ENCODE results near the gene WDFY2. TPM values are rescaled to one million over a fixed set of nuclear protein-coding genes. Genes with fewer than 3 reads are reported as not detected.
"Not testable (repeated sequence)": the region's sequence is repeated elsewhere in the genome, so short reads cannot be mapped to it uniquely, and the experiment has no call there.

The WDFY2 gene
- total RNA-seq, 2 experiments from 2014 or later: 5.8 to 6.4 TPM

DNA sequence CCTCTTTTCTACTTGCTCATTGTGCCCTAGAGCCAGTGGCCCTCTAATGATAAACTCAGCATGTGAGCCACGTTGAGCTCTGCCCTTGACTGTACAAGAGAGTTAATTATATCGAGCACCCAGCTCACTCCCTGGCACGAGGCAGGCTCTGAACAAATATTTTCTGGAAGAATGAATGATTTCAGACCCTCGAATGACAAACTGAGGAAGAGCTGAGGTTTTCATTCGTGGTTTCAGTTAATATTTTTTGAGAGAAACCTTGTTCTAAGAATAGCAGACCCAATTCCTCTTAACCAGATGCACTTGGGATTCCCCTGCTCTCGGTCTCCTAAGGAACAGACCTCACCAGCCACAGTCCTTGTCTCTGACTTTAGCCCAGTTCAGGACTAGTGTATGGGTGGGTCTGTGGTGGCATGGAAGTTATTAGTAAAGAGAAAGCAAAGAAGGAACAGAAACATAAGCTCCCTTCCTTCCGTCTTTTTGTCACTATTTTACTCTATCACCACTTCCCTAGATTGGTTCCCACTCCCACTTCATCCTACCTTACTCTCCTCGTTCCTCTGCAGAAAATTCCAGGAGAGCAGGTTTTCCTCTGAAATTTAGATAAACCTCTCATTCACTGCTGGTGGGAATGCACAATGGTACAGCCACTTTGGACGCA is 22.1 kb upstream of the WDFY2 start:
- CTCF ChIA-PET: no interaction called here
- POLR2A ChIA-PET: interaction anchor here (0.6 kb wide), 1 partner anchor 241 kb away, joined by 3 read pairs; no protein-coding TSS in a partner anchor

GRCh38 chr13:51564252-51564651 is 20.0 kb upstream of the WDFY2 start:
- ChIA-PET CTCF (no interaction called here), POLR2A (no interaction called here)

GRCh38 chr13:51564671-51565070 is 19.6 kb upstream of the WDFY2 start:
- POLR2A ChIA-PET: no interaction called here

DNA sequence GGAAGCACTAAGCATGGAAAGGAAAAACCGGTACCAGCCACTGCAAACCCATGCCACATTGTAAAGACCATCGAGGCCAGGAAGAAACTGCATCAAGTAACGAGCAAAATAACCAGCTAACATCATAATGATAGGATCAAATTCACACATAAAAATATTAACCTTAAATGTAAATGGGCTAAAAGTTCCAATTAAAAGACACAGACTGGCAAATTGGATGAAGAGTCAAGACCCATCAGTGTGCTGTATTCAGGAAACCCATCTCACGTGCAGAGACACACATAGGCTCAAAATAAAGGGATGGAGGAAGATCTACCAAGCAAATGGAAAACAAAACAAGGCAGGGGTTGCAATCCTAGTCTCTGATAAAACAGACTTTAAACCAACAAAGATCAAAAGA is 15.3 kb upstream of the WDFY2 start:
- CTCF ChIA-PET, POLR2A ChIA-PET: not testable (repeated sequence)

More at GRCh38 chr13:51564671-51565070, 19.6 kb upstream of the WDFY2 start:
- CTCF ChIA-PET: no interaction called here

- ChIA-PET POLR2A (no interaction called here), CTCF (no interaction called here)
These were observed 7.5 kb upstream of the WDFY2 start for GRCh38 chr13:51576754-51577153.

DNA sequence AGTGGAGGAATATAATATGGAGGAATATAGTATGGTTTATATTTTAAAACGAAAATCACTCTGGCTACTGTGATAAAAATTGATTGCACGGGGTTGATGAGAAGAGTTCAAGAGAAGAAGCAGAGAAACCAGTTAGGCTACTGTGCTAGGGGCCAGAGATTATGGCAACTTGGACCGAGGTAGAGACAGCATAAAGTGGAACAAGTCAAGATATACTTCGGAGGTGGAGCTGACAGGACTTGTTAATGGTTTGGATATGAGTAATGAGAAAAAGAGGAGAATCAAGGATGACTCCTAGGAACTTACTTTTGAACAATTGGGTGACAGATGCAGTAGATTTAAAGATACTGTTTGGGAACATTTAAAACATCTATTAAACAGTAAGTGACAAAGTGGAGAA is 6.6 kb upstream of the WDFY2 start:
- POLR2A ChIA-PET: no interaction called here
- CTCF ChIA-PET: no interaction called here

DNA sequence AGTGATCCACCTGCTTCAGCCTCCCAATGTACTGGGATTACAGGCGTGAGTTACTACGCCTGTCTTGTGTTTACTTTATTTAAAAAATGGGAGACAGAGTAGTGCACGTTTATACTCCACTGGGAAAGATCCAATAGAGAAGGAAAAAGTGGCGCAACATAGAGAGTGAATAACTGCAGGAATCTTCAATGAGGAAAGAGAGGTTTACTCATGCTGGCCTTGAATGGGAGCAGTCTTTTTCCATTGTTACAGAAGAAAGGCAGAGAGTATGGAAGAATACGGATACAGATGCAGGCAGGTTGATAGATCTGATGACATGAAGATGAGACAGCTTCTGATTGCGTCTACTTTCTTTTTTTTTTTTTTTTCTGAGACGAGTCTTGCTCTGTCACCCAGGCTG is 4.6 kb upstream of the WDFY2 start:
- POLR2A ChIA-PET: no interaction called here
- CTCF ChIA-PET: no interaction called here

- POLR2A ChIA-PET: no interaction called here
These were observed 3.0 kb upstream of the WDFY2 start for GRCh38 chr13:51581148-51581820.

GRCh38 chr13:51583469-51583874 is 790 bp upstream of the WDFY2 start:
- POLR2A ChIA-PET: interaction anchor here (0.5 to 1.0 kb wide), 3 partner anchors 130 to 240 kb away, joined by 3 to 7 read pairs (median 3); partner anchors contain the start of gene INTS6
- CTCF ChIA-PET: no interaction called here

More at GRCh38 chr13:51581148-51581820, 3.0 kb upstream of the WDFY2 start:
- CTCF ChIA-PET: no interaction called here

- CTCF ChIA-PET: interaction anchor here (0.7 kb wide), 1 partner anchor 164 kb away, joined by 3 read pairs; no protein-coding TSS in a partner anchor
- POLR2A ChIA-PET: interaction anchor here (0.8 to 2.6 kb wide), 3 partner anchors 61 to 212 kb away, joined by 3 to 13 read pairs (median 3); partner anchors contain the start of gene INTS6
These were observed 740 bp downstream of the WDFY2 start for GRCh38 chr13:51584731-51585672.

GRCh38 chr13:51585696-51586095 is 1.4 kb downstream of the WDFY2 start:
- POLR2A ChIA-PET: interaction anchor here (0.8 to 2.6 kb wide), 3 partner anchors 60 to 212 kb away, joined by 3 to 13 read pairs (median 3); partner anchors contain the start of gene INTS6
- CTCF ChIA-PET: no interaction called here

DNA sequence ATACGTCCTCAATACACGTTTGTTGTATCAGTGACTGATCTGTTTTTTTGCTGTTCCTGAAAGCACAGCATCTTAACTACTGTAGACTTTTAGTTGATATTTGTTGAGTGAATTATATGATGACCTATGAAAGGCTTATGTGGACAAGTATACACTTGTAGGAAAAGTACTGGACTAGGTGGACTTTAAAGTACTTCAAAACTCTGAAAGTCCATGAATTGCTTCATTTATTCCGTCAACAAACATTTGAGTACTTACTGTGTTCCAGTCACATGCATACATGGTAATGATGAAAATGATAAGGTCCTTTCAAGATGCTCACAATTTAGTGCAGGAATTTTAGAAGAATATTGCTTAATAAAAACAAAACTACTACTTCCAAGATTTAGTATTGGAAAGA is 3.1 kb downstream of the WDFY2 start:
- POLR2A ChIA-PET: no interaction called here
- CTCF ChIA-PET: interaction anchor here (1.0 kb wide), 2 partner anchors 211 to 216 kb away, joined by 3 read pairs; no protein-coding TSS in a partner anchor

DNA sequence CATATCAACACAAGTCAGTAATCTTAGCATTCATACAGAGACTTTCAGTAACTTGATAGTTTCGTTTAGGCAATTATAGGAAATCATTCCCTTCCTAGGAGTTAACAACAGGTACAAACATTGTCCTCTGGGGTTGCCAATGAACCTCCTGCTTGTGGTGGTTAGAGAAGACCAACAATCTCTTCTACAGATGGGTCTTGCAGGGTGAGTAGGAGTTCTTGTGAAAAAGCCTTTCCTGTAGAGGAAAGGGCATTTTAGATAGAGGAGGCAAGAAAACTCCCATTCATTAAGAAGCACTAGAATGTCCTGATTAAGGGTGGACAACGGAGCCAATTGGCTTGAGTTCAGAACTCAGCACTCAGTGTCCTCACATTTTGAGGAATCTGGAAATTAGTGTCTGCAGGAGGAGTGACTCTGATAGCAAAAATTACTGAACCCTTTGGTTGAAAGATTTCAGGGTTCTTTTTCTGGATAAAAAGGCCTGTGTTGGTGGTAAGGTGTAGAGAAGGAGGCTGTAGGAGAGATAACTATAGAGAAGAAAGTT is 4.2 kb downstream of the WDFY2 start:
- ChIA-PET CTCF (no interaction called here), POLR2A (no interaction called here)

DNA sequence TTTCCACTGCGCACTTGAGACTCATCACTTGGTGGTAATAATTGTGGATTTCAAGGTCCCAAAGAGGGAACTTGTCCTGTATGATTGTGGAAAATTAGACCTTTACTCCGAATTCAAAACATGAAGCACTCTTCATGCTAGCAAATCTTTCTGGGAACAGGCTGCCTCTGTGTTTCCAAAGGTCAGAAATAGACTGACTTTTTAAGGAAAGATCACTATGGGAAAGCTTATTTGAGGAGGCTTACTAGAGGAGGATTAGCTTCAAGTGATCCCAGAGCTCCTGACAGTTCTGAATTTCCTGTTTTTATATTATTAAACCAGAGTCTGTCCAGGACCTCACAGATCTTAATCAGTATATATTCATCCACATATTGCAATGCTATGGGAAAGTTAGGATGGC is 5.5 kb downstream of the WDFY2 start:
- POLR2A ChIA-PET: no interaction called here

GRCh38 chr13:51590231-51590970 is 6.1 kb downstream of the WDFY2 start:
- ChIA-PET POLR2A (no interaction called here), CTCF (no interaction called here)

More for the DNA sequence above, 5.5 kb downstream of the WDFY2 start:
- CTCF ChIA-PET: no interaction called here

DNA sequence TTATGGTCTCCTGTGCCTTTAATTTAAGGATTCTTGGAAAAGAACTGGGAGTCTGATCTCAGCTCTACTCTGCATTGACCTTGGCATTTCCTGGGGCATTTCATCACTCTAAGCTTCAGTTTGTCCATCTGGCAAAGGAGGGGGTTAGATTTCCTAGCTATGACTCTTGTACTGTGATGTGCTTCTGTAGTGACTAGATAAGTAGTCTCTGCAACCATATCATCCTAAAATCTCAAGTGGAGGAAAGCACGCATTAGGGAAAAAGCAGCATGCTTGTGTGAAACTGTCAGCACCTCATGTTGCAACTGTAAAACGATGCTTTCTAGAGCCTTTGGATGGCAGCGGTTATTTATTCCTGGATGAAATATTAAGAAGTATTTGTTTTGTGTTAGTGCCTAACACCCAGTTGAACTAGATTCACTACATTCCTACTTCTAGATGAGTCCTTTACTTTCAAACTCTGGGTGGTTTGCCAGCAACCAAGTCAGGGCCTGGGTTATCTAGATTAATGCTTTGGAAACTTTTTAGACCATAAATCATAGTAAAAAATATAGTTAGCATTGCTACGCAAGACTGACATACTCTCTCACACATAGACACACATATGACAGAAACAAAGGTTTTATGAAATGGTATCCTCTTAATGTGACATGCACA is 6.8 kb downstream of the WDFY2 start:
- ChIA-PET POLR2A (no interaction called here), CTCF (no interaction called here)

DNA sequence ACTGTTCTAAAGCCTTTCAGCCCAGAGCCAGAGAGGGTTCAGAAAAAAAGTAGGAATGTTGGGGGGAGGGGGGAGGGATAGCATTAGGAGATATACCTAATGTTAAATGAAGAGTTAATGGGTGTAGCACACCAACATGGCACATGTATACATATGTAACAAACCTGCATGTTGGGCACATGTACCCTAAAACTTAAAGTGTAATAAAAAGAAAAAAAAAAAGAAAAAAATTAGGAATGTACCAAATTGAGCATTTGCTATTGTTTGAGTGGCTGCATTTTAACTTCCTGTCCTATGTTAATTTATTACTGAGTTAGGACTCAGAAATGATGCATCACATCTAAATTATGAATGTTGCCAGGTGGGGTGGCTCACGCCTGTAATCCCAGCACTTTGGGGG is 7.7 kb downstream of the WDFY2 start:
- CTCF ChIA-PET, POLR2A ChIA-PET: not testable (repeated sequence)

DNA sequence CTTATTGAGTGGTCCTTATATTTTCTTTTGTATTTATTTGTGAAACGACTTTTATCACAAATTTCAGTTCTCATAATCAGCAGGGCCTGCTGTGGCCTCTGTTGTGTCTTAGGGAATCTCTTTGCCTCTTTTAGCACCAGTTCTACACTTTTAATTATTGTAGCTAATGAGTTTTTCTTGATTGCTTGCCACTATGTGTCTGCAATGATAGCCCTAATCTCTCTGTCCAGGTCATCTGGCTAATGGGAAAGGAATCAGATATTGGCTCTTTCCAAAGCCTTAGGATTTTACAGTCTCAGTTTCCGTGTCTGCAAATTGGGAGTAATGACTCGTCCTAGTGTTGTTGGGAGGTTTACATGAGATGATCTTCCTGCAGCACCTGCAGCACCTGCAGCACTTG is 10.2 kb downstream of the WDFY2 start:
- ChIA-PET CTCF (no interaction called here), POLR2A (no interaction called here)

DNA sequence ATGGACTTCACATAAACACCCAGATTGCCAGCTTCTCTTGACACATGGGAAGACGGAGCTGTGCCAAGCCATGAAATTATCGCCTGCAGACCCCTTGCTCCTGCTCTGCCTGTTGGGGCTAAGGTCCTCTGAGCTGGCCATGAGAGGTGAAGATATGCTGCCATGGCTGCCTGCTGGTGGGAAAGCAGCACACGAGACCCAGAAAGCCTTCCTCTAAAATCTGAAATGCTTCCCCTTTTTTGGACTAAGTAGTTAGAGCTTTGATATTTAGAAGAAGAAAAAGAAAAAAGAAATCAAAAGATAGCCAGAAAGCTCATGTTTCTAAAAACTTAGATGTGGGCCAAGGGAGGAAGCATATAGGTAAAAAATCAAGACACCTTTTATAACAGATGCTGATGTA is 11.2 kb downstream of the WDFY2 start:
- ChIA-PET POLR2A (no interaction called here), CTCF (no interaction called here)
